GM21825 (cell line): ENCODE results near the gene PLAAT4.
"Not testable (repeated sequence)": the region's sequence is repeated elsewhere in the genome, so short reads cannot be mapped to it uniquely, and the experiment has no call there.

Source experiments
- ATAC-seq: cut with Tn5 transposase; IDR thresholded peaks from one replicate; pipeline ENCODE4 v1.9.1; 2021; ENCODE audit warnings: mild to moderate bottlenecking, moderate library complexity; ENCODE audit not compliant: unreplicated experiment

Gene PLAAT4

DNA sequence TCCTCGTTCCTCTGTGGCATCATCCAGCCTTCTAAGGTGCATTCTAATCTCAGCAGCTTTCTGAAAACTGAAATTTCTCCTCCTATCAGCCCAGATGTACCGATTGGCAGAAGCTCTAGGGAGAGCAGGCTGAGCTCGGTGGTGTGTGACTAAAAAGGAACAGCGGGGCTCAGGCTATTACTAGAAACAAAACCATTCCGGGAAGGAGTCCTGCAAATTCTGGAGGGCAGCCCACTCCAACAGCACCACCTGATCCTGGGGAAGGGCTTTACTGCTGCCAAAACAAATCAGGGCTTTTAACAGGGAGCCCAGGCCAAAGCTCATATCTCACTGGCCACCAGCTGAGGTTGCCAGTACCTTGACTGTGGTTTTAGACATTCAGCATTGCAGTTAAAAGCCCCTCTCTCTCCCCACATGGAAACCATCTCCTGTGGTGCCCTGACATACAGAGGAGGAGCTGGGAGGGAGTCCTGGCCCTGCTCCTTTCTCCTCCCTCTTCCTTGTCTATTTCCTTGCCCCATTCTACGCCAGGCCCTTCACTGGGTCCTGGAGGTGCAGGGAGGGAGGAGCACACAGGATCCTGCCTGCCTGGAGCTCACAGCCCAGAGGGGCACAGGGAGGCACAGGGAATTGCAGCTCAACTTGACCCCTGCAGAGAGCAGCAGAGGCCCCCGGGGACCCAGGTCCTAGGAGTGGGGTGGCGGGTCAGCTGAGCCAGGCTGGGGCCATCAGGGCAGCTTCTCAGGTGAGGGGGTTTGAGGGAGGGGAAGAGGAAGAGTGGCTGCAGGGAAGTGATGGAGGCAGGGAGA, 889 bp downstream of the PLAAT4 start:
- ATAC-seq, result no peak

DNA sequence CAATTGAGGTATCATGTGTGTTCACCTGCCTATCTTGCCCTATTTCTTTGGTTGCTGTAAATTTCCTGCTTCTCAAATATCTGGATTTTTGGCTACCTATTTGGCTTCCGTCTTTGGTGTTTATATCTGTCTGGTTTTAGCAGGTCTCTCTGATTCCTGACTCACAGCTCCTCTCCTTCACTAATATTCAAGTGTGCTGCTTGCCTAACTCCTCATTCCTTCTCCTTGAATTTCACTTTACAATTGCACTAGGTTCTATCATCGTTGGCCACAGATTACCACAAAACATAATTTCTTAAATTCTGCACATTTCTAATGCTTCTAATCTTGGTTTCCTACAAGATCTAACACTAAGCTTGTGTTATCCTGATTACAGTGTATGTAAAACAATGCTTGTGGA, 5.9 kb downstream of the PLAAT4 start:
- ATAC-seq, result not testable (repeated sequence)

DNA sequence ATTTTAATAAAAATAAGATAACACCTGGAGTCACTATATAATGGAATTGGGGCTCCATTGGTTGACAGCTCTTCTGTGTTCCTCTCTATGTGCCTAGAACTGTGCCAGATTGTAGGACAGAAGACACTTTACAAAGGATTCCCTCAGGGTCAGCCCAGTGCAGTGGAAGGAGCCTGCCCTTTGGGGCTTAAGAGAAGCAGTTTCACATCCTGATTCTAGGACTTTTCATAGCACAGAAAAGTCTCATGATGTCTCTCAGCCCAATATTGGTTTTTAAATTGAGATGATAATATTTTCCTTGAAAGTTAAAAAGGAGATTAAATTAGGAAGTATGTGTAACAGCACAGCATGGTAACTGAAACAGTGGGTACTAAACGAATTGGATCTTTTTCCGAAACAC, 7.1 kb downstream of the PLAAT4 start:
- no peak for ATAC-seq

DNA sequence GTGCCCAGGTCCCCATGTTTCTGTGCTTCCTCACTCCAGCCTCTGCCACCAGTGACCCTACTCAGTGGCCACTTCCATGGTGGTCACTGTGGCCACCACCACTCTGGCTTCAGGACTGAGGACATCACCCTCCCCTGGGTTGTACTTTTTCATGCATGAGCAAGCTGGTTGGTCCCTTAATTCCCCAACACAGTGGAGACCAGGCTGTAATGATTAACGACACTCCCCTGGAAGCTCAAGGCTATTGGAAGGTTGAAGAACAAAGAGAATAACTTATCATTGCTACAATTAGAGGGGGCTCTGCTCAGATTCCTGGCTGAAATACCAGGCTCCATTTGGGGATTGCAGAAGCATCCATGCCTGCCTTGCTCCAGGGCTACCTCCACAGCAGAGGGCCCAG, 10.5 kb downstream of the PLAAT4 start:
- ATAC-seq, result no peak

DNA sequence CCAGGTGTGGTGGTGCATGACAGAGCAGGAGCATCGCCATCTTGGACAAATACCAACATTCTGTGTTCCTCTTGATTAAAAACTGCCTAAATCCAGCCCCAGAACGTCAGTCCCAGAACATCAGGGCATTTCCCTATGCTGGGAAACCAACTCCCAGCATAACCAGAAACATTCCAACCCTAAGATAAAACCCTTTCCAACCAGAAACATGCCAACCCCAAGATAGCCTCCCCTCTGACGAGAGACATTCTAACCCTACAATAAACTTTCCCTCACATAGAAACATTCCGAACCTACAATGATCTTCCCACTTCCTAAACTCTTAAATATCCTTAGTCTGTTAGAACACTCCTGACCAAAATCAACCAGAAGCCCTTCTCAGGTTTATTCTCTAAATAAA, 11.6 kb downstream of the PLAAT4 start:
- ATAC-seq, result no peak

DNA sequence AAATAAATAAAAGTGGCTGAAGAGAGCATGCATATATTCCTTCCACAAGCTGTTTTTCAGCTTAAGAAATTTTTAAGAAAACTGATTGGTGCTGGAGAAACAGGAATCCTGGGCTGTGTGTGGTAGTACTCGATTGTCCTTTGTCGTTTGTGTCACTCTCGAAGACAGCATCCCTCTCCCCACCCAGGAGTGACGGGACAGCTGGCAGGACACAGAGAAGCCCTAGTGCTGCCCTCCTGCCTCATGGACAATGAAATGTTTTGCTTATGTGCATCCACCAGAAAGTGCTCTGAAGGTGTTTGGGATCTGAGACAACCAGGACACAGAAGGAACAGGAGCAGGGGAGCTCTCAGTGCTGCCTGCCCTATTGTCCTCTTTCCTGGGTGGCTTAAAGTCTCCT, 12.8 kb downstream of the PLAAT4 start:
- ATAC-seq, result no peak

DNA sequence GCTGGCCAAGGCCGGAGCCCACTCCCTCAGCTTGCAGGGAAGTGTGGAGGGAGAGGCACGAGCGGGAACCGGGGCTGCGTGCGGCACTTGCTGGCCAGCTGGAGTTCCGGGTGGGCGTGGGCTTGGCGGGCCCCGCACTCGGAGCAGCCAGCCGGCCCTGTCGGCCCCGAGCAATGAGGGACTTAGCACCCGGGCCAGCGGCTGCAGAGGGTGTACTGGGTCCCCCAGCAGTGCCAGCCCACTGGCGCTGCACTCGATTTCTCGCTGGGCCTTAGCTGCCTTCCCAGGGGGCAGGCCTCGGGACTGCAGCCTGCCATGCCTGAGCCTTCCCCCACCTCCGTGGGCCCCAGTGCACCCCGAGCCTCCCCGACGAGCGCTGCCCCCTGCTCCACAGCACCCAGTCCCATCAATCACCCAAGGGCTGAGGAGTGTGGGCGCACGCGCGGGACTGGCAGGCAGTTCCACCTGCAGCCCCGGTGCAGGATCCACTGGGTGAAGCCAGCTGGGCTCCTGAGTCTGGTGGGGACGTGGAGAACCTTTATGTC, 13.6 kb downstream of the PLAAT4 start:
- not testable (repeated sequence) for ATAC-seq

DNA sequence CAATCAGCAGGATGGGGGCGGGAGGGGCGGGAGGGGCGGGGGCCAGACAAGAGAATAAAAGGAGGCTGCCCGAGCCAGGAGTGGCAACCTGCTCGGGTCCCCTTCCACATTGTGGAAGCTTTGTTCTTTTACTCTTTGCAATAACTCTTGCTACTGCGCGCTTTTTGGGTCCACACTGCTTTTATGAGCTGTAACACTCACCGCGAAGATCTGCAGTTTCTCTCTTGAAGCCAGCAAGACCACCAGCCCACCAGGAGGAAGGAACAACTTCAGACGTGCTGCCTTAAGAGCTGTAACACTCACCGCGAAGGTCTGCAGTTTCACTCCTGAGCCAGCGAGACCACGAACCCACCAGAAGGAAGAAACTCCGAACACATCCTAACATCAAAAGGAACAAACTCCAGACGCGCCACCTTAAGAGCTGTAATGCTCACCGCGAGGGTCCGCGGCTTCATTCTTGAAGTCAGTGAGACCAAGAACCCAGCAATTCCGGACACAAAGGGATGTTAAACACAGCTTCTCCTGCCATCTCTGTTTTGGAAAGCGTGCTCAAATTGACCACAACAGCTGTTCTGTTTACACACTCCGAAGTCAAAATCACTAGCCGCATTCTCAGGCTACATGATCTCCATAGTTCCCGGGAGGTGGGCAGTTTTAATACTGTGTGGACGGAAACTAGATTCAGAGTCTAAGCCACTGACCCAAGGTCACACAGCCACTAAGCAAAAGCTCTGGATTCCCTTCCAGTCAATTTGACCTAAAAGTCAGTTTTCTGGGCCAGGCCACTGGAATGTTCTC, 14.7 kb downstream of the PLAAT4 start:
- ATAC-seq, result no peak

DNA sequence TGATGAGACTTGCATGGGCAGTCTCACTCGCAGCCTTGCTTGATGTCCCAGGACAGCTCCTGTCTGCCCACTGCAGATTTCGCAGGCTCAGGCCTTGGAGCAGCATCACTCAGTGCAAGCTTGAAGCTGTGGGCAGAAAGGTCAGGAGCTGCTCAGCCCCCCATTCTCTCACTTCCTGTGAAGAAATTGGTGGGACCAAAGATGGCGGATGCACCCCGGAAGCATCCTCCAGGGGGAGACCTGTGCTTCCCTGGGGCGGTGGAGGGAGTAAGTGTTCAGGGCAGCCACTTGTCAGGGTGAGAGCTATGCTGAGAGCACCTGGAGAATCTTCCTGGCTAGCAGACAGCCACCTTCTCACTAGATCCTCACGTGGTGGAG, 15.3 kb downstream of the PLAAT4 start:
- ATAC-seq, result no peak

DNA sequence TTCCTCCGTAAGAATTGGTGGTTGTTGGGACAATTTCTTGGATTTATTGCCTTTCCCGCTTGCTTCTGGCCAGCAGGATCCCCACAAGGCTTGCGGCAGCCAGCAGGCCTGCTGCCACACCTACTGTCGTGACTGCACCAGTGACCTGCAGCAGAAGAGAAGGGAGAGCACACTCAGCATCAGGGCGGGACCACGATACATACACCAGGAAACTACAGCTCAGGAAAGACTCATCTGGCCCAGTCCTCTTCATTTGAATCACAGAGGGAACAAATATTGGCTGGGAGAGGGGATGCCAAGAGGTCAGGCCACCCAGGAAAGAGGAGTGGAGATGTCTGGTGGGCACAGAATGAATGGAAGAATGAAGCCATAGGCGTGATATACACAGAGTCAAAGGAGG, 16.3 kb downstream of the PLAAT4 start:
- no peak for ATAC-seq

DNA sequence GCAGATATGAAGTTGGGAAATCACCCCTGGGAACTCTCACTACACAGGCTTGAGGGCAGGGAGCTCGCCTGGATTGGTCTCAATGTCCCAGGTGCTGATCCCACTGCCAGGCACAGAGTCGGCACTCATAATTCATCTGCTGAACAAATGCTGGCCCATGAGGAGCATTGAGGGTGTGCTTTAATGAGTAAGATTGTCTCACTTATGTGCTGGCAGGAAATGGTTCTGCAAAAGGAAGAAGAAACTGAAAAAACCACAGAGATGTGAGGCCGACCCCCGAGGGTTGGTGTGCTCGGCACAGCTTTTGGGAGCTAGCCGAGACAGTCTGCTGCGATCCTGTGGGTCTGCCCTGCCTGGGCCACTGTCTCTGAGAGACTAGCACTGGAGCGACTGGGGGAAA, 17.2 kb downstream of the PLAAT4 start:
- peak; percentile 83 for ATAC-seq

DNA sequence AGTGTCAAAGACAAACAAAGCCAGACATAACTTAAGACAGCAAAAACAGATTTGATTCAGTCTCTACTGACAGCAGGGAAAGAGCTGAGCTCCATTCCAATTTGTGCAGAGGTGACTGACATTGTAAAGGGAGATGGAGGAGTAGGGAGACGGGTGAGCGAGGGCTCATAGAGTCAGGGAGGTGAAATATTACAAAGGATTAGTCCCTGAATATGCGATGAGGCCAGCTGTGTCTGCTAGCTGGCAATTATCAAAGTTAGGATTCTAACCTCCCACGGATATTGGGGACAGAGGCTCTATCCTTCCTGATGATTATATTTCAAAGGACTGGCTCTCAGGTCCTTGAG, 18.2 kb downstream of the PLAAT4 start:
- no peak for ATAC-seq

DNA sequence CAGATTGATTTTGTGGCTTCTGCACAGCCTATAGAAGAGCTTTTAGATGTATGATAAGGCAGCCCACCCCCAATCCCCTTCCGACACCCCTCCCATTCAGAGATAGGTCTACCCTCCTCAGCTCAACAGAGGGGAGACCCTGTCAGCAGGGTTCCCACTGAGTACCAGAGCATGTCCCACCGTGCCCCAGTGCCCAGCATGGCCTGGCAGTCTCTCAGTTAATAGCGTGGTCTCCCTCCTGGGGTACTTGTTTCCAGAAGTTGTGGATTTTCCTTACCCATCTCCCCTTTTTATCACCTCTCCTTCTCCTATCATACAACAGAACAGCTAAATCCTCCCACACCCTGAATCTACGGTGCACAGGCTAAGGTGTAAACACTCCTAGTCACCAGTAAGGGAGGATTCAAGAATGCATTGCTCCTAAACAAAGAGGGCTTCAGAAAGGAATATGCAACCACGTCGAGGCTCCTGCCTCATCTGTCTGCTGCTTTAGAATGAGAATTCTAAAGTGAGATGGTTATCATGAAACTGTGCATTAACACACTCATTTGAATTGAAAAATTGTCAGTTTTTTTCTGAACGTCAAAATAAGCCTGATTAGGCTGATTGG, 19.9 kb downstream of the PLAAT4 start:
- ATAC-seq, result no peak

DNA sequence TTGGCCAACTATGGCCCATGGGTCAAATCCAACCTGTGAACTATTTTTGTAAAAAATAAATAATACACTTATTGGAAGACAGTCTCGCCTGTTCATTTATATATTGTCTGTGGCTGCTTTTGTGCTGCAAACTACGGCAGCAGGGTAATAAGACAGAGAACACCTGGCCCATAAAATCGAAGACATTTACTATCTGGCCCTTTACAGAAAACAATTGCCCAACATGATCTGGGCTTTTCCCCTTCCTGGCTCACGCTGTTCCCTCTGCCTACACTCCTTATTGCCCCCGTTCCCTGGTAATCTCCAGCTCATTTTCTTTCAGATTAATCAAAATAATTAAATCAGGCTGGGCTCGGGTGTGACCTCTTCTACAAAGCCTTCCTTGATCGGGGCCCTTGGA, 21.0 kb downstream of the PLAAT4 start:
- no peak for ATAC-seq

DNA sequence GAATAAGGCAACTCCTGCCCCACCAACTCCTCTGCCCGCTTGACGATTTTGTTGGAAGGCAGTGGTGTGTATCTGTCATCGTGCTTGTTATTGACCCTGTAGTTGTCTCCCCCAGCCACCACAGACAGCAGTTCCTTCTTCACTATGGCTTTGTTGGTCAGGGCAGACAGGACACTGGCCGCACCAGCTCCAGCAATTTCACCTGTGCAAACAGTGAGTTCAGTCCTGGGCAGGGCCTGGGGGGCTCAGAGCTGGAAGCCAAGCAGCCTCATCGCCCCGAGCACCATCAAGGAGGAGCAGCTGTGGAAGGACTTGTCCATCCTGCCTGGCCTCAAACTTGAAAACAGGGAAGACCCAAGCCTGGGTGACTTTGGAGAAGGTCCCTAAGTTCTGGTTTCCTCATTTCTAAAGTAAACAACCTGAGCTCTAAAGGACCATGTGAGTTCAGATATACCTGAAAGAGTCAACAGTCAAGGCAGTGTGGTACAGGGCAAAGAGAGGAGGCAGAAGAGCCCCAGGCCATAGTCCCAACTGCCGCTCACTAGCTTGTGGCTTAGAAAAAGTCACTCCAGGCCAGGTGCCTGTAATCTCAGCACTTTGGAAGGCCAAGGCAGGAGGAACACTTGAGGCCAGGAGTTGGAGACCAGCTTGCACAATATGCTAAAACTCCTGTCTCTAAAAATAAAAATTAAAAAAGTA, 22.0 kb downstream of the PLAAT4 start:
- ATAC-seq, result no peak

DNA sequence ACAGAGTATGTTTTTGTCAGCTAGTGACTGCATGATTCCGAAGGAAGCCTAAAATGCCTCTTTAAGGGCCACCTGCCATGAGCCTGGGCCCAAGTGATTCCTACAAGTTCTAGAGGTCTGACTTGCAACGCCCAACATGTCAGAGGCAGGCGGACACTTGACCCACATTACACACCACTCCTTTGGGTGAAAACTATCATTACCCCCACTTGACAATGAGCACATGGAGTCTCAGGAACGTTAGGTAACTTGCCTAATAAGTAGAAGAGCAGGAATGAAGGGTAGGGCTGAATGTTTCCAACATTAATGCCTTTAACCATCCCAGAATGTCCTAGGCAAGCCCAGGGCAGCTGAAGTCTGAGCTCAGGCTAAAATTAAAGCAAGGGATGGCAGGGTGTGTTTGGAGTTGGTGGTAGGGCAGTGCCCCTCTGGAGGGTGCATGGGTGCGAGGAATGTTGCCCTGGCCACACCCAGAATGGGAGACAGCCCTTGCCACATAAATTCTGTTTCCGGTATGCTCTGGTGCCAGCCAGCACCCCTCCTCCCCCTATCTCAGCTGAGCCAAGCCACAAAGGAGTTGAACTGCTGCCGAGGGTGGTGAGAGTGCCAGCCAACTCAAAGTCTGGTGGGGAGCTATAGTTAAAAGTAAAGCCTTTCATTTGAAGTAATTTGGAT, 24.0 kb downstream of the PLAAT4 start:
- ATAC-seq, result no peak

DNA sequence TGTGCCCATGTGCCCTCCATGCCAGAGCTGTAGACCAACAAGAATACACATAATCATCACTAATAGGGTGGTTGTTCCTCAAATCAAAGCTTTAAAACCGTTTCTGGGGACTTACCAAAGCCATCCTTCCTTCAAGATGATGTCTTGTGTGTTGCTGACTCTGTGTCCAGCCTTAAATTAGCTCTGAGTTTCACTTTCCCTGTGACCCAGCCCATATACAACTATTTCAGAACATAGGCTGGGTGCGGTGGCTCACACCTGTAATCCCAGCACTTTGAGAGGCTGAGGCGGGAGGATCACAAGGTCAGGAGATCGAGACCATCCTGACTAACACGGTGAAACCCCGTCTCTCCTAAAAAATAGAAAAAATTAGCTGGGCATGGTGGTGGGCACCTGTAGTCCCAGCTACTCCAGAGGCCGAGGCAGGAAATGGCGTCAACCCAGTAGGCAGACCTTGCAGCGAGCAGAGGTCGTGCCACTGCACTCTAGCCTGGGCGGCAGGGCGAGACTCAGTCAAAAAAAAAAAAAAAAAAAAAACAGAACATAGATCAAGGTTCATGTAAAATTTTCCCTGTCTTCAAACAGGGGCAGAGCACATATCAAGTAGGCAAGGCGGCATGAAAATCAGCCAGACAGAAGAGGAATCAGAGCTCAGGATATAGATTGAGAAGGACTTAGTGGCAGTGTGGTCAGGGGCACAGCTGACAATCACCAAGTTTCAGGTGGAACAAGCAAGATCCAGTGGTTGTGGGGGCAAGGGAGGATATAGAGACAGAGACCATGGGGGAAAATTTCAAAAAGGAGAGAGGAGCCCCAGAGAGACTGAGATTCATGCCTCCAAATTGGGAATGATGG, 26.8 kb downstream of the PLAAT4 start, which contains the start of gene PLAAT2:
TSS of gene PLAAT2 (minus strand) at position 179 of the 855 bp plus-strand sequence. CDS start at position 124, 55 bp downstream.
- ATAC-seq, result no peak

DNA sequence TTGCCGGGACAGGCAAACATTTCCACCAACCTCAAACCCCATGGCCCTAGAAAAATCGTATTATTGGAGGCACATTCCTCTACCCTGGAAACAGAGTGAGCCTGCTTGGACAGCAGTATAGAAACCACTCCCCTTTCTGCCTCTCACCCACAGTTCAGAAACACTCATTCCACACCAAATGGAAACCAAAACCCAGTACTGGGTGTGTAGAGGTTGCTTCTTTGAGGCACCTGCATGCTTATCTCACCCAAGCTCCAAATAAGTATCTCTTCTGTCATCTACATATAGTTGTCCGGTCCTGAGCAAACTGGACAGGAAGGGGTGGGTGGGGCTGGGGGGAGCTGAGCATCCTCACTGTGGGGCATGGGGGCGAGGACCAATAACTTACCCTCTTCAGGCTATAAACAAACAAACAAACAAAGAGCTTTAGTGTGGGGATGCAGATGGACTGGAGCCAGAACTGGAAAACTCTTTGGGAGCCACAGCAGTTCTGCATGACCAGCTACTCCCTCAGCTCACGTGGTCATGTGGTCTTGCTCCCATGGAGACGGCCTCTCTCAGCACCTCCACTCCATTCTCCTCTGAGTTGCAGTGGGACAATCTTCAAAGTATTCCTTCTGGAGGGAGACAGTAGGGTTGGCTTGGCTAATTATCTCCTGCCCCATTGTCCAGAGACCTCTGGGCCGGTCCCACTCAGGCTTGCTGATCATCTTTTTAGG, 27.6 kb downstream of the PLAAT4 start:
- ATAC-seq, result peak; percentile 53
